ENCODE results near the gene PBX3. TPM values are rescaled to one million over a fixed set of nuclear protein-coding genes. Genes with fewer than 3 reads are reported as not detected.

Gene PBX3
- total RNA-seq, 1 donor from 2014 or later = 74.2 TPM

DNA sequence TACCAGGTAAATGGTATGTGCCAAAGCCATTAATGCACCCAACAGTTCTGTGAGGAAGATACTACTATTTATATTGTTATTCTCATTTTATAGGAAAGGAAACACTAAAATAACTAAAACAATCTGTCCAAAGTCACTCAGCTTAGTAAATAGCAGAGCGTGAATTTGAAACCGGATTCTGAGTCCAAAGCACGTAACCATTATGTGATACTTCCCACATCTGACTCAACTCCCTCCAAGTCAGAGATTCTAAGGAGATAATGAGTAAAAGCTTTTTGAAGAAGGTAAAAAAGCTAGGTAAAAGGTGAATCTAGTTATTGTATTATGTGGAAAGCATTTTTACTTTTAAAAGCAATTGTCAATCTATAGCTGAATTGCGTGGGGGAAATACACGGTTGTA lies 208.9 kb downstream of the PBX3 start:
- H3K27me3 Mint-ChIP-seq (ENCODE audit: low read depth) = no peaks in the 10 kb centered on the region
- no peaks in the 10 kb centered on the region for H3K4me1 Mint-ChIP-seq
- H3K4me3 Mint-ChIP-seq = no peak overlapping the region
- H3K9me3 Mint-ChIP-seq = no peaks in the 10 kb centered on the region
- TF ChIP-seq CTCF (IDR thresholded peaks at IDR 0.05; ENCODE audit: unreplicated experiment) = no peak
- no peak for DNase-seq (ENCODE audit: low spot score in 2 of 2, unreplicated experiment in 2 of 2)
- peaks cover 9% of the 10 kb centered on the region for H3K36me3 Mint-ChIP-seq
- H3K27ac Mint-ChIP-seq = no peak overlapping the region

GRCh38 chr9:125959315-125959714 lies 212.1 kb downstream of the PBX3 start:
- Mint-ChIP-seq H3K4me1 (peaks cover 13% of the 10 kb centered on the region), H3K36me3 (peaks cover 17% of the 10 kb centered on the region), H3K27me3 (ENCODE audit: low read depth) (no peaks in the 10 kb centered on the region), H3K4me3 (no peak overlapping the region), H3K27ac (no peak overlapping the region), H3K9me3 (no peaks in the 10 kb centered on the region)
- DNase-seq (ENCODE audit: low spot score in 2 of 2, unreplicated experiment in 2 of 2) = no peak
- TF ChIP-seq CTCF (IDR thresholded peaks at IDR 0.05; ENCODE audit: unreplicated experiment) = no peak

- no peak for TF ChIP-seq CTCF (IDR thresholded peaks at IDR 0.05; ENCODE audit: unreplicated experiment)
- peaks cover 20% of the 10 kb centered on the region for H3K4me1 Mint-ChIP-seq
- H3K4me3 Mint-ChIP-seq = no peak overlapping the region
- DNase-seq (ENCODE audit: low spot score in 2 of 2, unreplicated experiment in 2 of 2) = no peak
- no peak overlapping the region for H3K27ac Mint-ChIP-seq
- peaks cover 17% of the 10 kb centered on the region for H3K36me3 Mint-ChIP-seq
- no peaks in the 10 kb centered on the region for H3K9me3 Mint-ChIP-seq
- no peaks in the 10 kb centered on the region for H3K27me3 Mint-ChIP-seq (ENCODE audit: low read depth)
These were observed 212.9 kb downstream of the PBX3 start for GRCh38 chr9:125959951-125960619.

DNA sequence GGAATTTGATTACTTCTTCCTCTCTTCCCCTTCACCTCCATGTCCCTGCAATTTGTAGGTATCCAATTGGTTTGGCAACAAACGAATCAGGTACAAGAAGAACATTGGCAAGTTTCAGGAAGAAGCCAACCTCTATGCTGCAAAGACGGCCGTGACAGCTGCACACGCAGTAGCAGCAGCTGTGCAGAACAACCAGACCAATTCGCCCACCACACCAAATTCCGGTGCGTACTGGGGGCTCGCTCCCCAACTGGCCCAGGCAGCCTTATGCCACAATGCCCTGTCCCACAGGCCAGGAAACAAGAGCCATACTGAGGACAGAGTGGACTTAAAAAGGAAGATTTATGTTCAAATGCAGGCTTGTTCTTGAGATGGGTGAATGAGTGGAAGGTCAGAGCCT lies 213.5 kb downstream of the PBX3 start:
- Mint-ChIP-seq H3K9me3 (no peaks in the 10 kb centered on the region), H3K27me3 (ENCODE audit: low read depth) (no peaks in the 10 kb centered on the region), H3K4me1 (peaks cover 25% of the 10 kb centered on the region), H3K4me3 (no peak overlapping the region), H3K27ac (no peak overlapping the region), H3K36me3 (peaks cover 20% of the 10 kb centered on the region)
- no peak for TF ChIP-seq CTCF (IDR thresholded peaks at IDR 0.05; ENCODE audit: unreplicated experiment)
- no peak for DNase-seq (ENCODE audit: low spot score in 2 of 2, unreplicated experiment in 2 of 2)

- Mint-ChIP-seq H3K9me3 (no peaks in the 10 kb centered on the region), H3K4me1 (peaks cover 26% of the 10 kb centered on the region), H3K27me3 (ENCODE audit: low read depth) (no peaks in the 10 kb centered on the region), H3K4me3 (no peak overlapping the region), H3K27ac (no peak overlapping the region), H3K36me3 (peaks cover 22% of the 10 kb centered on the region)
- DNase-seq (ENCODE audit: low spot score in 2 of 2, unreplicated experiment in 2 of 2) = no peak
- no peak for TF ChIP-seq CTCF (IDR thresholded peaks at IDR 0.05; ENCODE audit: unreplicated experiment)
These were observed 213.9 kb downstream of the PBX3 start for GRCh38 chr9:125961072-125961471.

DNA sequence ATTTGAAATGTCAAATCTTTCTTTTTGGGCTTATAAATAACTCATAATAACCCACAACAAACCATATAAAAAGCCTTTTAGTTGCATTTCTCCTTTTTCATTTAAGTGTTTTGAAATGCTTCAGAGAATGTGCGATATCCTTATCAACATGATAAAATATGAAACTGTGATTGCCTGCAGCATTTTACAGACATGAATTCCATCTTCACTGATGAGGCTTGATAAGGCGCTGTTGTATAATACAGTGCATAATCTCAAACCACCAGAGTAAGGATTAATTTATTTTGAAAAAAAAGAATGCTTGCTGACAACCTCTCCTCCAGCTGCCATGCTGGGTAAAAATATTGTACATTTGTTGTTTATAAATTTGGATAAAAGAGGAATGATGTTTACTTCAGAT lies 216.8 kb downstream of the PBX3 start:
- DNase-seq (ENCODE audit: low spot score in 2 of 2, unreplicated experiment in 2 of 2) = no peak
- TF ChIP-seq CTCF (IDR thresholded peaks at IDR 0.05; ENCODE audit: unreplicated experiment) = no peak
- Mint-ChIP-seq H3K4me1 (peaks cover 26% of the 10 kb centered on the region), H3K9me3 (no peaks in the 10 kb centered on the region), H3K27me3 (ENCODE audit: low read depth) (no peaks in the 10 kb centered on the region), H3K36me3 (peaks cover 29% of the 10 kb centered on the region), H3K4me3 (no peak overlapping the region), H3K27ac (no peak overlapping the region)

All from mesothelial cell of epicardium (in vitro differentiated cells).